Measurements from ENCODE around the gene MLLT10.

- TF ChIP-seq EZH2 (IDR thresholded peaks at IDR 0.05) (no peak), POLR2AphosphoS5 (IDR thresholded peaks at IDR 0.05; ENCODE audit: borderline replicate concordance, low read depth, low read length) (no peak), FOXP2 (optimal IDR thresholded peaks at IDR 0.05; ENCODE audit: control extremely low read depth, extremely low read length, insufficient read depth) (no peak)
These were observed 186.1 kb downstream of the MLLT10 start for GRCh38 chr10:21720090-21720489.
